Esophagus muscularis mucosa (tissue), 4 donors: ENCODE measurements around the gene DOCK1. TPM values are rescaled to one million over a fixed set of nuclear protein-coding genes. Genes with fewer than 3 reads are reported as not detected.

Source experiments
- DNase-seq: peaks from one replicate; pipeline ENCODE4 v3.0.0-alpha.2; 2017; ENCODE audit errors: extremely low spot score
- H3K27ac ChIP-seq, 4 donors: fragments of 200-600 bp; sonication (generic); replicated peaks in 1 of 4; 1 replicate in 3 of 4; 2 replicates in 1 of 4; pipeline ENCODE4 v1.5.1; 2016 to 2019; ENCODE audit warnings: mild to moderate bottlenecking in 1 of 4
- H3K27me3 ChIP-seq, 4 donors: fragments of 200-600 bp; sonication (generic); one replicate each; pipeline versions ENCODE4 v1.5.1 to v1.6.0; 2016 to 2019
- H3K36me3 ChIP-seq, 4 donors: fragments of 200-600 bp; sonication (generic); one replicate each; pipeline ENCODE4 v1.5.1; 2016 to 2019
- H3K4me1 ChIP-seq, 4 donors: fragments of 200-600 bp; sonication (generic); one replicate each; pipeline ENCODE4 v1.5.1; 2016 to 2019
- H3K4me3 ChIP-seq, 4 donors: fragments of 200-600 bp; sonication (generic); 1 replicate in 2 of 4; 2 replicates in 2 of 4; pipeline ENCODE4 v1.5.1; 2016 to 2019; ENCODE audit warnings: mild to moderate bottlenecking in 4 of 4, moderate library complexity in 1 of 4
- H3K9me3 ChIP-seq, 4 donors: fragments of 200-600 bp; sonication (generic); 1 replicate in 3 of 4; 2 replicates in 1 of 4; pipeline ENCODE4 v1.5.1; 2016 to 2019
- CTCF ChIP-seq, 3 experiments: fragments of 200-600 bp in 2 of 3; fragments of 450-650 bp in 1 of 3; sonication (generic) in 2 of 3; IDR thresholded peaks; one replicate each; pipeline ENCODE4 v1.5.1; 2017 to 2019; ENCODE audit warnings: antibody characterized with exemption in 3 of 3, mild to moderate bottlenecking in 2 of 3, moderate library complexity in 1 of 3
- EP300 ChIP-seq: sonication (generic); formaldehyde crosslinking; IDR thresholded peaks from one replicate; pipeline ENCODE4 v1.6.1; 2017; ENCODE audit warnings: antibody characterized with exemption
- POLR2A ChIP-seq: fragments of 450-650 bp; IDR thresholded peaks from one replicate; pipeline ENCODE4 v1.6.1; 2017; ENCODE audit warnings: antibody characterized with exemption, moderate library complexity, mild to moderate bottlenecking, low read depth
- POLR2AphosphoS5 ChIP-seq, 2 donors: sonication (generic); formaldehyde crosslinking; IDR thresholded peaks; one replicate each; pipeline ENCODE4 v1.6.1; 2017; ENCODE audit warnings: antibody characterized with exemption in 2 of 2
- WGBS: methylation state at CpG from one replicate; pipeline ENCODE4 v1.1.5; 2018; 5-methylcytosine and 5-hydroxymethylcytosine counted together
- intact Hi-C: fragments of 100-400 bp; cut with DNase I; formaldehyde crosslinking; loops from one replicate; pipeline ENCODE4 v1.15.1; 2023
- total RNA-seq, 4 donors: library from RNA; depleted of rRNA; stranded (reverse); fragments of >200 nt; gene quantifications; one replicate each; pipeline versions ENCODE4 v1.1.0 to v1.2.1, GENCODE V29; 2016

DOCK1 gene
- total RNA-seq, 4 donors from 2014 or later = 41.4 to 60.3 (median 55.3) TPM

GRCh38 chr10:127441350-127442219 is 536.4 kb downstream of the DOCK1 start:
- H3K4me1 ChIP-seq = no peaks in the 10 kb centered on the region
- H3K36me3 ChIP-seq = peaks cover 51 to 91% (median 72%) of the 10 kb centered on the region in 4 donors
- H3K27me3 ChIP-seq = no peaks in the 10 kb centered on the region
- intact Hi-C loops = no loop called here
- H3K9me3 ChIP-seq = no peaks in the 10 kb centered on the region
- no peak overlapping the region for H3K4me3 ChIP-seq
- 90% methylated on average over 9 of the region's 16 CpGs for WGBS
- H3K27ac ChIP-seq = no peak overlapping the region
- no peak for DNase-seq
- no peak for TF ChIP-seq EP300
- no peak for TF ChIP-seq POLR2AphosphoS5 (IDR thresholded peaks at IDR 0.05)
- TF ChIP-seq CTCF (IDR thresholded peaks at IDR 0.05) = no peak
- TF ChIP-seq POLR2A = no peak

GRCh38 chr10:127442220-127442525 is 536.9 kb downstream of the DOCK1 start:
- Histone ChIP-seq H3K27ac (no peak overlapping the region), H3K4me1 (no peaks in the 10 kb centered on the region), H3K9me3 (no peaks in the 10 kb centered on the region), H3K36me3 (peaks cover 57 to 96% (median 77%) of the 10 kb centered on the region in 4 donors), H3K27me3 (no peaks in the 10 kb centered on the region), H3K4me3 (no peak overlapping the region)
- TF ChIP-seq EP300 = no peak
- WGBS = 93% methylated on average over 5 of the region's 5 CpGs
- DNase-seq = no peak
- intact Hi-C loops = no loop called here

GRCh38 chr10:127444155-127444554 is 538.9 kb downstream of the DOCK1 start:
- Histone ChIP-seq H3K27me3 (no peaks in the 10 kb centered on the region), H3K4me3 (no peak overlapping the region), H3K9me3 (no peaks in the 10 kb centered on the region), H3K27ac (no peak overlapping the region), H3K36me3 (peaks cover 60 to 96% (median 76%) of the 10 kb centered on the region in 4 donors), H3K4me1 (no peaks in the 10 kb centered on the region)
- intact Hi-C loops = no loop called here
- DNase-seq = no peak
- no peak for TF ChIP-seq POLR2A
- no peak for TF ChIP-seq EP300
- no peak for TF ChIP-seq POLR2AphosphoS5 (IDR thresholded peaks at IDR 0.05)
- TF ChIP-seq CTCF (IDR thresholded peaks at IDR 0.05) = no peak
- 93% methylated on average over 13 of the region's 13 CpGs for WGBS

- DNase-seq = no peak
- WGBS = 93% methylated on average over 6 of the region's 17 CpGs
- Histone ChIP-seq H3K4me1 (no peaks in the 10 kb centered on the region), H3K27ac (no peak overlapping the region), H3K36me3 (peaks cover 64 to 98% (median 75%) of the 10 kb centered on the region in 4 donors), H3K4me3 (no peak overlapping the region), H3K9me3 (no peaks in the 10 kb centered on the region), H3K27me3 (no peaks in the 10 kb centered on the region)
- intact Hi-C loops = no loop called here
- TF ChIP-seq CTCF (IDR thresholded peaks at IDR 0.05) = no peak
- TF ChIP-seq POLR2AphosphoS5 (IDR thresholded peaks at IDR 0.05) = no peak
- TF ChIP-seq EP300 = no peak
- TF ChIP-seq POLR2A = no peak
These were observed 542.0 kb downstream of the DOCK1 start for GRCh38 chr10:127447197-127447596.

GRCh38 chr10:127449490-127449889 is 544.3 kb downstream of the DOCK1 start:
- no peak for TF ChIP-seq POLR2A
- no peak for TF ChIP-seq EP300
- TF ChIP-seq POLR2AphosphoS5 (IDR thresholded peaks at IDR 0.05) = no peak
- no peak for TF ChIP-seq CTCF (IDR thresholded peaks at IDR 0.05)
- intact Hi-C loops = no loop called here
- WGBS = 67% methylated on average over 3 of the region's 3 CpGs
- Histone ChIP-seq H3K27ac (no peak overlapping the region), H3K4me3 (no peak overlapping the region), H3K36me3 (peaks cover 52 to 93% (median 64%) of the 10 kb centered on the region in 4 donors), H3K27me3 (no peaks in the 10 kb centered on the region), H3K4me1 (no peaks in the 10 kb centered on the region), H3K9me3 (no peaks in the 10 kb centered on the region)
- DNase-seq = no peak
